ENCODE measurements around the gene IL36A. TPM values are rescaled to one million over a fixed set of nuclear protein-coding genes. Genes with fewer than 3 reads are reported as not detected.

The IL36A gene
- total and polyA plus RNA-seq, 2 experiments from 2014 or later = not detected

DNA sequence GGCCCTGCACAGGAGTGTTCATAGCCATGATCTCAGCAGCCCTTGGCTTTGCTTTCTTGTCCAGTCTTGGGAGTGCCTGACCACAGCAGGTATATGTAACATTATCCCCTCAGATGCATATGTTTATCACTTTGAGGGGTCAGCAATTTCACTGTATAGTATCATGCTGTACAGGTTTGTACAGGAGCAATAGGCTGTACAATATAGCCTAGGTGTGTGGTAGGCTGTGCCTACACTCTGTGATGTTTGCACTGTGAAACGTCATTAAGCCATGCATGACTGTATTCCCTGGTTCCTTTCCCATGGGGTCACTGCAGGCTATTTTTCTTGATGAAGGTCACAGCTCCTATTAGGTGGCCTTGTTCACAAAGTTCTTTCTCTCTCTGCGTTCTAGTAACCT is 32.1 kb upstream of the IL36A start:
- Histone ChIP-seq H3K4me2 (ENCODE audit: unreplicated experiment) (no peak overlapping the region), H3K9ac (no peak overlapping the region), H3K4me1 (ENCODE audit: insufficient read depth) (no peaks in the 10 kb centered on the region), H3K4me3 (no peak overlapping the region), H3K36me3 (ENCODE audit: low read depth) (no peaks in the 10 kb centered on the region), H3K27me3 (replicated peaks; ENCODE audit: insufficient read depth) (peaks cover 46% of the 10 kb centered on the region), H3K79me2 (ENCODE audit: insufficient read depth) (no peaks in the 10 kb centered on the region), H4K20me1 (ENCODE audit: insufficient read depth) (no peaks in the 10 kb centered on the region), H3K27ac (no peak overlapping the region), H3K9me3 (ENCODE audit: low read depth) (no peaks in the 10 kb centered on the region), H3F3A (ENCODE audit: insufficient read depth) (no peaks in the 10 kb centered on the region), H3K9me2 (ENCODE audit: insufficient read depth) (no peaks in the 10 kb centered on the region), H2AFZ (no peak overlapping the region)
- in situ Hi-C loops (cut with MboI) = no loop called here
- WGBS, 2 experiments (ENCODE audit: low coverage in 1 of 2, low lambda C conversion rate in 2 of 2, missing lambda C conversion rate in 2 of 2) = 13 to 17% methylated on average over 2 of the region's 2 CpGs
- no peak for DNase-seq
- TF ChIP-seq EZH2 (IDR thresholded peaks at IDR 0.05; ENCODE audit: insufficient read depth, poor library complexity, severe bottlenecking) (no peak), EZH2phosphoT487 (IDR thresholded peaks at IDR 0.05; ENCODE audit: insufficient read depth, low read depth) (no peak)

DNA sequence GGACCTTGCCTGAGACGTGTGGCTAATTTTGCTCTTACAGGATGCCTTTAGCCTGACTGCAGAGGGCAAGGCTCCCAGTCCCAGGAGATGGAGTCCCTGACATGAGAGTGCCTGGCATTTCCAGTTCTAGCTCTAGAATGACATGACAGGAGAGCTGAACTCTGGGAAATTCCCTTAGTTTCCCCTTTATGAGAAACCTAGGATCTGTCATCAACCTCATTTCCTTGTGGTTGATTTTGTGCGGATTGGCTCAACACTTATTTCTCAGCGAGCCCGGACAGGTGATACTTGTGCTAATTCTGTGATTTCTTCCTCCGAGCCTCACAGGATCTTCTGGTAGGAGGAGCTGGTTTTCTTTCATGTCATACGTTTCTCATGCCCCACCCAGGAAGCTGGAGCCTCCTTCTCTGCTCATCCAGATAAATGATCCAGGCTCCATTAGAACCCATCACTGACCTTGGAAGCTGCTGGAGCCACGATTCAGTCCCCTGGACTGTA is 27.7 kb upstream of the IL36A start, which contains the start of gene IL36G:
TSS of gene IL36G (plus strand) at position 448 of the 498 bp plus-strand sequence. CDS start 633 bp downstream, outside the sequence.
- no peak within 1 kb of the TSS for H2AFZ ChIP-seq
- no peaks in the 10 kb centered on the region for H3K4me1 ChIP-seq (ENCODE audit: insufficient read depth)
- no peaks in the 10 kb centered on the region for H3K9me3 ChIP-seq (ENCODE audit: low read depth)
- TF ChIP-seq EZH2phosphoT487 (IDR thresholded peaks at IDR 0.05; ENCODE audit: insufficient read depth, low read depth) (no peak), EZH2 (IDR thresholded peaks at IDR 0.05; ENCODE audit: insufficient read depth, poor library complexity, severe bottlenecking) (no peak)
- in situ Hi-C loops (cut with MboI) = no loop called here
- H3K27me3 ChIP-seq (replicated peaks; ENCODE audit: insufficient read depth) = peaks cover 58% of the 10 kb centered on the region
- H3K4me3 ChIP-seq = no peak within 1 kb of the TSS
- H3K9me2 ChIP-seq (ENCODE audit: insufficient read depth) = no peaks in the 10 kb centered on the region
- 41 to 42% methylated on average over 7 of the region's 7 CpGs for WGBS, 2 experiments (ENCODE audit: low coverage in 1 of 2, low lambda C conversion rate in 2 of 2, missing lambda C conversion rate in 2 of 2)
- H4K20me1 ChIP-seq (ENCODE audit: insufficient read depth) = no peaks in the 10 kb centered on the region
- no peaks in the 10 kb centered on the region for H3F3A ChIP-seq (ENCODE audit: insufficient read depth)
- no peak for DNase-seq
- no peak within 1 kb of the TSS for H3K9ac ChIP-seq
- no peaks in the 10 kb centered on the region for H3K79me2 ChIP-seq (ENCODE audit: insufficient read depth)
- H3K27ac ChIP-seq = no peak within 1 kb of the TSS
- H3K36me3 ChIP-seq (ENCODE audit: low read depth) = no peaks in the 10 kb centered on the region
- no peak within 1 kb of the TSS for H3K4me2 ChIP-seq (ENCODE audit: unreplicated experiment)

DNA sequence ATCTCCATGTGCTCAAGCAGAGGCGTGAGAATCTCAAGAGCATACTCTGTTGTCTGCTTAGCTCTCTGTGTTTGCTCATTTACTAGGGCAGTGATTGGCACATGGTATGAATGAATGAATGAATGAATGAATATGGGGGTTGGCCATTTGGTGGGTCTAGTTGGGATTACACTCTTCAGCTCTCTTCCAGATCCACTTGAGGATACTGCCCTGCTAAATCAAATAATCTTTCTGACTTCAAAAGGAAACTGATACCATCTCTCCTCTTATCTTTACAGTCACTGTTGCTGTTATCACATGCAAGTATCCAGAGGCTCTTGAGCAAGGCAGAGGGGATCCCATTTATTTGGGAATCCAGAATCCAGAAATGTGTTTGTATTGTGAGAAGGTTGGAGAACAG is 25.5 kb upstream of the IL36A start:
- Histone ChIP-seq H3F3A (ENCODE audit: insufficient read depth) (no peaks in the 10 kb centered on the region), H3K9ac (no peak overlapping the region), H3K9me2 (ENCODE audit: insufficient read depth) (no peaks in the 10 kb centered on the region), H3K4me3 (no peak overlapping the region), H3K4me2 (ENCODE audit: unreplicated experiment) (no peak overlapping the region), H3K9me3 (ENCODE audit: low read depth) (no peaks in the 10 kb centered on the region), H2AFZ (no peak overlapping the region), H3K27me3 (replicated peaks; ENCODE audit: insufficient read depth) (peaks cover 66% of the 10 kb centered on the region), H3K4me1 (ENCODE audit: insufficient read depth) (no peaks in the 10 kb centered on the region), H3K36me3 (ENCODE audit: low read depth) (no peaks in the 10 kb centered on the region), H4K20me1 (ENCODE audit: insufficient read depth) (no peaks in the 10 kb centered on the region), H3K27ac (no peak overlapping the region), H3K79me2 (ENCODE audit: insufficient read depth) (no peaks in the 10 kb centered on the region)
- WGBS, 2 experiments (ENCODE audit: low coverage in 1 of 2, low lambda C conversion rate in 2 of 2, missing lambda C conversion rate in 2 of 2) = 0 to 14% methylated on average over 1 of the region's 1 CpG
- in situ Hi-C loops (cut with MboI) = no loop called here
- TF ChIP-seq EZH2 (IDR thresholded peaks at IDR 0.05; ENCODE audit: insufficient read depth, poor library complexity, severe bottlenecking) (no peak), EZH2phosphoT487 (IDR thresholded peaks at IDR 0.05; ENCODE audit: insufficient read depth, low read depth) (no peak)
- DNase-seq = no peak

DNA sequence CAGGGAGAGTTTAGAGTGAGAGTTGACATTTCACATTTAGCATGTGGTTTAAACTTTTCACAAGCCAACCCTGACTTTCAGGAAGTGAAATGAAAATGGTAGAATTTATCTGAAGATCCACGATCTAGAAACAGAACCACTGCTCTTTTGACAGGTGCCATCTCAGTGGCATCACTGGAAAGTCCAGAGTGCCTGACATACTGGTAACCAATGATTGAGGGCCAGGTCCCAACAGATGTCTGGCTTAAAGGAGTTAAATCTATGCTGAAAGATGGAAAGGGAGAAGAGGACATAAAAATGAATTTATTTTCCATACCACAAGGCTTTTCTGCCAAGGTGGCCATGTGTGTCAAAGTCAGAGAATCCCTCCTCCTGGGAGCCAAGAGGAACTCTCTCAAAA is 24.7 kb upstream of the IL36A start:
- no peaks in the 10 kb centered on the region for H4K20me1 ChIP-seq (ENCODE audit: insufficient read depth)
- no peak overlapping the region for H2AFZ ChIP-seq
- WGBS, 2 experiments (ENCODE audit: low coverage in 1 of 2, low lambda C conversion rate in 2 of 2, missing lambda C conversion rate in 2 of 2) = 0 to 30% methylated on average over 1 of the region's 1 CpG
- H3K27me3 ChIP-seq (replicated peaks; ENCODE audit: insufficient read depth) = peaks cover 65% of the 10 kb centered on the region
- H3K9me2 ChIP-seq (ENCODE audit: insufficient read depth) = no peaks in the 10 kb centered on the region
- in situ Hi-C loops (cut with MboI) = no loop called here
- H3K4me3 ChIP-seq = no peak overlapping the region
- no peaks in the 10 kb centered on the region for H3K36me3 ChIP-seq (ENCODE audit: low read depth)
- DNase-seq = no peak
- no peaks in the 10 kb centered on the region for H3K4me1 ChIP-seq (ENCODE audit: insufficient read depth)
- no peak overlapping the region for H3K27ac ChIP-seq
- TF ChIP-seq EZH2phosphoT487 (IDR thresholded peaks at IDR 0.05; ENCODE audit: insufficient read depth, low read depth) = no peak
- no peak overlapping the region for H3K9ac ChIP-seq
- H3K79me2 ChIP-seq (ENCODE audit: insufficient read depth) = no peaks in the 10 kb centered on the region
- H3K4me2 ChIP-seq (ENCODE audit: unreplicated experiment) = no peak overlapping the region
- H3K9me3 ChIP-seq (ENCODE audit: low read depth) = no peaks in the 10 kb centered on the region
- H3F3A ChIP-seq (ENCODE audit: insufficient read depth) = no peaks in the 10 kb centered on the region

DNA sequence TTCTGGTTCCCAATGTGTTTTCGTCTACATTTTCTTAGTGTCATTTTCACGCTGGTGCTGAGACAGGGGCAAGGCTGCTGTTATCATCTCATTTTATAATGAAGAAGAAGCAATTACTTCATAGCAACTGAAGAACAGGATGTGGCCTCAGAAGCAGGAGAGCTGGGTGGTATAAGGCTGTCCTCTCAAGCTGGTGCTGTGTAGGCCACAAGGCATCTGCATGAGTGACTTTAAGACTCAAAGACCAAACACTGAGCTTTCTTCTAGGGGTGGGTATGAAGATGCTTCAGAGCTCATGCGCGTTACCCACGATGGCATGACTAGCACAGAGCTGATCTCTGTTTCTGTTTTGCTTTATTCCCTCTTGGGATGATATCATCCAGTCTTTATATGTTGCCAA is 20.2 kb upstream of the IL36A start:
- no peaks in the 10 kb centered on the region for H3K9me3 ChIP-seq (ENCODE audit: low read depth)
- H4K20me1 ChIP-seq (ENCODE audit: insufficient read depth) = no peaks in the 10 kb centered on the region
- no peak overlapping the region for H2AFZ ChIP-seq
- no peaks in the 10 kb centered on the region for H3K4me1 ChIP-seq (ENCODE audit: insufficient read depth)
- H3K79me2 ChIP-seq (ENCODE audit: insufficient read depth) = no peaks in the 10 kb centered on the region
- H3K9me2 ChIP-seq (ENCODE audit: insufficient read depth) = no peaks in the 10 kb centered on the region
- peaks cover 44% of the 10 kb centered on the region for H3K27me3 ChIP-seq (replicated peaks; ENCODE audit: insufficient read depth)
- 57 to 58% methylated on average over 5 of the region's 5 CpGs for WGBS, 2 experiments (ENCODE audit: low coverage in 1 of 2, low lambda C conversion rate in 2 of 2, missing lambda C conversion rate in 2 of 2)
- H3K36me3 ChIP-seq (ENCODE audit: low read depth) = no peaks in the 10 kb centered on the region
- H3K27ac ChIP-seq = no peak overlapping the region
- in situ Hi-C loops (cut with MboI) = no loop called here
- no peaks in the 10 kb centered on the region for H3F3A ChIP-seq (ENCODE audit: insufficient read depth)
- no peak for DNase-seq
- H3K4me2 ChIP-seq (ENCODE audit: unreplicated experiment) = no peak overlapping the region
- no peak overlapping the region for H3K4me3 ChIP-seq
- no peak overlapping the region for H3K9ac ChIP-seq
- TF ChIP-seq EZH2 (IDR thresholded peaks at IDR 0.05; ENCODE audit: insufficient read depth, poor library complexity, severe bottlenecking) (no peak), EZH2phosphoT487 (IDR thresholded peaks at IDR 0.05; ENCODE audit: insufficient read depth, low read depth) (no peak)
